Ectodermal cell (in vitro differentiated cells): Measurements from ENCODE around the gene CDC14A.

Experiments
- H3K27ac ChIP-seq: 2 replicates; pipeline ENCODE4 v1.7.0; 2013; ENCODE audit warnings: mild to moderate bottlenecking, low read depth, low read length; ENCODE audit not compliant: insufficient read depth, poor library complexity, severe bottlenecking
- H3K27me3 ChIP-seq: 2 replicates; pipeline ENCODE4 v1.7.0; 2013; ENCODE audit warnings: mild to moderate bottlenecking, low read length; ENCODE audit not compliant: insufficient read depth, control insufficient read depth, poor library complexity, severe bottlenecking
- H3K36me3 ChIP-seq: one replicate; pipeline ENCODE4 v1.7.0; 2013; ENCODE audit warnings: low read length; ENCODE audit not compliant: control insufficient read depth, insufficient read depth
- H3K4me1 ChIP-seq: one replicate; pipeline ENCODE4 v1.7.0; 2013; ENCODE audit warnings: low read length; ENCODE audit not compliant: control insufficient read depth, insufficient read depth
- H3K4me3 ChIP-seq: 2 replicates; pipeline ENCODE4 v1.7.0; 2013; ENCODE audit warnings: low read depth, low read length, control low read depth; ENCODE audit not compliant: insufficient read depth
- H3K9me3 ChIP-seq: 2 replicates; pipeline ENCODE4 v1.7.0; 2013; ENCODE audit warnings: mild to moderate bottlenecking, low read length, moderate library complexity; ENCODE audit not compliant: control insufficient read depth
- WGBS, 2 experiments: methylation state at CpG; one replicate each; pipeline ENCODE4 v1.1.7; 2013; ENCODE audit warnings: missing lambda C conversion rate in 2 of 2; 5-methylcytosine and 5-hydroxymethylcytosine counted together

Gene CDC14A

DNA sequence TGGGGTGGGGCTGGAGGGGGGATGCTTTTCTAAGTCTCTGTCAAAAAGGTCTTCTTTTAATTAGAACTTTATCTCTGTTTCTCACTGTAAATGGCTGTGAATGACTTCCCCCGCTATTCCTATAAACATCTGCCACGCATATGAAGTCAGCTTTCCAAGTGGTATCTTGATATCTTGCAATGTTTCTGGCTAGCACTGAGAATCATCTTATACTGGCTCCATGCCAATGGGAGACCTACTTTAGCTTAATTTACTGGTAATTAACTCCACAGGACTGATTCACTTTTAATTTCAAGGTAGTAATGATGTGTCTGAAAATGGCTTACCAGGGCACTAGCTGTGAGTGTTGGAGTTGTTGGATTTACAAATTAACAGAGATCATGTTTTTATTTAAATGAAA is 190.0 kb downstream of the CDC14A start:
- Histone ChIP-seq H3K4me3 (no peak overlapping the region), H3K27ac (no peak overlapping the region), H3K36me3 (no peaks in the 10 kb centered on the region), H3K4me1 (peaks cover 7% of the 10 kb centered on the region), H3K9me3 (no peaks in the 10 kb centered on the region), H3K27me3 (peaks cover 52% of the 10 kb centered on the region)
- WGBS, 2 experiments = 92 to 93% methylated on average over 2 of the region's 2 CpGs

DNA sequence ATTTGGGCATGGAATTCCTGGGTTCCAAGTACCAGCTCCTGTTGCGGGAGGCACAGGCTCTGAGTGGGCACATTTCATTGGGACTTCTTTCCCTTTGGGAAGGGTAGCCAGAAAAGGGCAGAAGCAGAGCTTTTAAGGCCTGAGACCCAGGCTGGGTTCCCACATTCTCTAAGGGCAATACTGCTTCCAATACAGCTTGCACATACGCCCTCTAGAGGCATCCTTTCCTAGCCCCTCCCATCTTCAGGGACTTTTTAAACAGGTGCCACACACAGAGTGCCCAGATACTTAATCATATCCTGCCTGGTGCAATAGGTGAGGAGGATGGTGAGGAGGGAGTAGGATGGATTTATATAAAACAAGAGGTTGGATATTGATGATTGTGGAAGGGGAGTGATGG is 191.3 kb downstream of the CDC14A start:
- Histone ChIP-seq H3K27ac (no peak overlapping the region), H3K4me1 (peaks cover 6% of the 10 kb centered on the region), H3K36me3 (no peaks in the 10 kb centered on the region), H3K9me3 (no peaks in the 10 kb centered on the region), H3K4me3 (no peak overlapping the region), H3K27me3 (peaks cover 38% of the 10 kb centered on the region)
- 61 to 69% methylated on average over 2 of the region's 2 CpGs for WGBS, 2 experiments

DNA sequence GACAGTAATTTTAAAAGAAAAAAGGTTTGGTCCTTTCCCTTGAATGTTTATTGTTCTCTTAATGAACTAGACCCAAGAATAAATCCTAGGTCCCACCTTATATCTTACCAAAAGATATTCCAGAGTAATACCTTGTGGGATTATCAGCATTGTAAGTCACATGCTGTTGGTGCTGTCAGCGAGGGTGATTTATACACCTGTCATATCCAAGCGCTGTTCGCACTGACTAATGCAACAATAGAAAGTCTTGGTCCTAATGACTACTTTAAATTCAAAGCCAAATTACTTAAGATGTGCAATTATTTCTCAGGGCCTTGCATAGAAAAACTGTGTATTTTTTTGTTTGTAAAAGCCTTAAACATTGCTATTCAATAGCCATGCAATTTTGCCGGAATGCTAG is 192.5 kb downstream of the CDC14A start:
- Histone ChIP-seq H3K4me1 (no peaks in the 10 kb centered on the region), H3K27me3 (peaks cover 27% of the 10 kb centered on the region), H3K27ac (no peak overlapping the region), H3K4me3 (no peak overlapping the region), H3K9me3 (no peaks in the 10 kb centered on the region), H3K36me3 (no peaks in the 10 kb centered on the region)
- 92 to 97% methylated on average over 4 of the region's 4 CpGs for WGBS, 2 experiments

GRCh38 chr1:100545855-100546254 is 193.5 kb downstream of the CDC14A start:
- no peaks in the 10 kb centered on the region for H3K9me3 ChIP-seq
- H3K27me3 ChIP-seq = peaks cover 16% of the 10 kb centered on the region
- H3K4me1 ChIP-seq = no peaks in the 10 kb centered on the region
- H3K27ac ChIP-seq = no peak overlapping the region
- H3K36me3 ChIP-seq = no peaks in the 10 kb centered on the region
- 100% methylated on average over 1 of the region's 1 CpG for WGBS, 2 experiments
- no peak overlapping the region for H3K4me3 ChIP-seq

- H3K4me1 ChIP-seq = no peaks in the 10 kb centered on the region
- no peaks in the 10 kb centered on the region for H3K9me3 ChIP-seq
- H3K27me3 ChIP-seq = no peaks in the 10 kb centered on the region
- H3K36me3 ChIP-seq = no peaks in the 10 kb centered on the region
- 80 to 92% methylated on average over 1 to 2 of the region's 2 CpGs for WGBS, 2 experiments
- H3K27ac ChIP-seq = no peak overlapping the region
- H3K4me3 ChIP-seq = no peak overlapping the region
These were observed 199.7 kb downstream of the CDC14A start for GRCh38 chr1:100552031-100552430.

GRCh38 chr1:100552922-100553321 is 200.6 kb downstream of the CDC14A start:
- Histone ChIP-seq H3K9me3 (no peaks in the 10 kb centered on the region), H3K36me3 (no peaks in the 10 kb centered on the region), H3K4me1 (no peaks in the 10 kb centered on the region), H3K27ac (no peak overlapping the region), H3K4me3 (no peak overlapping the region), H3K27me3 (no peaks in the 10 kb centered on the region)
- WGBS, 2 experiments = 100% methylated on average over 1 of the region's 2 CpGs; no CpG with 5 or more reads in 1 of the 2 experiments

- Histone ChIP-seq H3K27ac (no peak overlapping the region), H3K36me3 (no peaks in the 10 kb centered on the region), H3K4me3 (no peak overlapping the region), H3K9me3 (no peaks in the 10 kb centered on the region), H3K4me1 (no peaks in the 10 kb centered on the region), H3K27me3 (no peaks in the 10 kb centered on the region)
- 80 to 89% methylated on average over 1 of the region's 1 CpG for WGBS, 2 experiments
These were observed 203.9 kb downstream of the CDC14A start for GRCh38 chr1:100556181-100556580.

DNA sequence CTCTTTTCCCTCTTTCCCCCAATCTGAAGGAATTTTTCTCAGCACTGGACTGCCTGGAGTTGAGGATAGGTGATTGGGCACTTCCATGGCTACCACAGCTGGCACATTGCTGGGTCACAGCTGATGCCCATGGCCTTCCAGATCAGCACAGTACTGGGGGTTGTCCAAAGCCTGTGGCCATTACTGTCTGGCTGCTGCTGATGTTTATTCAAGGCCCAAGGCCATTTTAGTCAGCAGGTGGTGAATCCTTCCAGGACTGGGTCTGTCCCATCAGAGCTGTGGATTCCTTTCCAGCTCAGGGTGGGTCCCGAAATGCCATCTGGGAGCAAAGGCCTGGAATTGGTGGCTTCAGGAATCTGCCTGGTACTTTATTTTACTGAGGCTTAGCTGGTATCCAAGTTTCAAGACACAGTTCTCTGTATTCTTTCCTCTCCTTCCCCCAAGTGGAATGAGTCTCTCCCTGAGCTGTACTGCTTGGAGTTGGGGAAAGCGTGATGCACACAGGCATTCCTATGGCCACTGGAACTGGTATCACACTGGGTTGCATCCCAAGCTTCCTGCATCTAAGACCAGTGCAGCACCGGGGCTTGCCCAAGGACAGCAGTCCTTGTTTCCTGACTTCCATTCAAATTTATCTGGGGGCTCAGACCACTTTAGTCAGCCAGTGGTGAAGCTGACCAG is 204.8 kb downstream of the CDC14A start:
- no peak overlapping the region for H3K27ac ChIP-seq
- no peaks in the 10 kb centered on the region for H3K27me3 ChIP-seq
- H3K9me3 ChIP-seq = no peaks in the 10 kb centered on the region
- WGBS, 2 experiments = 91% methylated on average over 3 of the region's 3 CpGs
- no peak overlapping the region for H3K4me3 ChIP-seq
- H3K4me1 ChIP-seq = no peaks in the 10 kb centered on the region
- H3K36me3 ChIP-seq = no peaks in the 10 kb centered on the region

DNA sequence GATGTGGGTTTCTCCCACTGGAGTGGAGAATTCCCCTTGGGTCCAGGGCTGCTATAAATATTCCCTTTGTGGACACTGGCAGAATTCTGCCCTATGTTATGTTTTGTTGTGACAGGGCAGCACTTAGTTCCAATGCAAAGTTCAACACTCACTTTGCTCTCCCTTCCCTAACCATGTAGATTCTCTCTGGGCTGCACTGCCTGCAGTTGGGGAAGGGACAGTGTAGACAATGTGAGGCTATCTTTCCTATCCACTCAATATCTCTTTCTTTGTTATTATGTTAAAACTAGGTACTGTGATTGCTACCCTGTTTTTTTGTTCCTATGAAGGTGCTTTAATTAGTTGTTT is 205.3 kb downstream of the CDC14A start:
- no peak overlapping the region for H3K27ac ChIP-seq
- no peak overlapping the region for H3K4me3 ChIP-seq
- H3K36me3 ChIP-seq = no peaks in the 10 kb centered on the region
- no peaks in the 10 kb centered on the region for H3K4me1 ChIP-seq
- no peaks in the 10 kb centered on the region for H3K9me3 ChIP-seq
- H3K27me3 ChIP-seq = no peaks in the 10 kb centered on the region

DNA sequence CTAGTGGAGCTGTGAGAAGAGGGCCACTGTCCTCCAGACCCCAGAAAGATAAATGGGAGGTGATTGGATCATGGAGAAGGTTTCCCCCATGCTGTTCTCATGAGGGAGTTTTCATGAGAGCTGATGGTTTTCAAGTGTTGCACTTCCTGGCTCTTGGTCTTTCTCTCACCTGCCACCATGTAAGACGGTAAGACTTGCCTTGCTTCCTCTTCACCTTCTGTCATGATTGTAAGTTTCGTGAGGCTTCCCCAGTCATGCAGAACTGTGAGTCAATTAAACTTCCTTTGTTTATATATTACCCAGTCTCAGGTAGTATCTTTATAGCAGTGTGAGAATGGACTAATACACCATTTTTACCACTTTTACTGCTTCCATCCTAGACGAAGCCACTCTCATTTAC is 213.2 kb downstream of the CDC14A start:
- Histone ChIP-seq H3K4me3 (no peak overlapping the region), H3K4me1 (no peaks in the 10 kb centered on the region), H3K9me3 (no peaks in the 10 kb centered on the region), H3K36me3 (no peaks in the 10 kb centered on the region), H3K27ac (no peak overlapping the region), H3K27me3 (no peaks in the 10 kb centered on the region)
- 79 to 80% methylated on average over 3 of the region's 3 CpGs for WGBS, 2 experiments
